ENCODE results near the gene HHATL.

- TF ChIP-seq EP300 (IDR thresholded peaks at IDR 0.05; ENCODE audit: borderline replicate concordance) (no peak), TEAD4 (IDR thresholded peaks at IDR 0.05) (no peak), TAF1 (IDR thresholded peaks at IDR 0.05; ENCODE audit: low read depth) (no peak), CEBPB (IDR thresholded peaks at IDR 0.05) (no peak)
These were observed 11.6 kb downstream of the HHATL start for GRCh38 chr3:42690766-42691680.

Measured in Ishikawa (cell line).